ENCODE results near the gene GRIK4.

DNA sequence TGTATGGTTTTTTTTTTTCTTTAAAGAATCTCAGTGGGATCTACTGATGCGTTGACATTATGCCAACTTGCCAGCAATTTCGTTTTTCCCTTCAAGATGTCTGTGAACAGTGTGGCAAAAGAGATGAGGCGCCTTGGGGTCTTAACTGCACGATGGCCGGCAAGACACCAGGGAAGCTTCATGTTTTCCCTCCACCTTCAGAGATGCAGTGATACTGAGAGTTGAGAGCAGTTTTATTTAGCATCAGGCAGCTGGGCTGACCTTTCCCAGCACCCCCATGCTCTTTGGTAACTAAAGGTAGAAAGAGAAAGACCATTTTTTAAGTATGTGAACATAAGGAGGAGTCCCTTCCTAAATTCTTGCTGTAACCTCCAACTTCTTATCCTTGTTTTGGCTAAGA is 11.7 kb upstream of the GRIK4 start:
- TF ChIP-seq TAF1 (IDR thresholded peaks at IDR 0.05; ENCODE audit: borderline replicate concordance, insufficient read depth, low read length) (no peak), SIN3A (IDR thresholded peaks at IDR 0.05; ENCODE audit: borderline replicate concordance, insufficient read depth, low read length) (no peak)

Data from PFSK-1 (cell line).